GM12864 (cell line): ENCODE measurements around the gene DGKI.

Experiments used
- DNase-seq: peaks from one replicate; pipeline ENCODE4 v3.0.0-alpha.2; 2011; ENCODE audit warnings: low read depth
- H3K4me3 ChIP-seq: 2 replicates; pipeline ENCODE4 v1.5.1; 2011; ENCODE audit warnings: mild to moderate bottlenecking, low read depth, low read length, control low read depth
- TF ChIP-seq, protein P1 (sequence below): IDR thresholded peaks from 2 replicates; pipeline ENCODE4 v1.5.1; 2011; ENCODE audit warnings: low read depth, mild to moderate bottlenecking, moderate library complexity, low read length, control low read depth, inconsistent platforms; ENCODE audit errors: missing control alignments

The DGKI gene

DNA sequence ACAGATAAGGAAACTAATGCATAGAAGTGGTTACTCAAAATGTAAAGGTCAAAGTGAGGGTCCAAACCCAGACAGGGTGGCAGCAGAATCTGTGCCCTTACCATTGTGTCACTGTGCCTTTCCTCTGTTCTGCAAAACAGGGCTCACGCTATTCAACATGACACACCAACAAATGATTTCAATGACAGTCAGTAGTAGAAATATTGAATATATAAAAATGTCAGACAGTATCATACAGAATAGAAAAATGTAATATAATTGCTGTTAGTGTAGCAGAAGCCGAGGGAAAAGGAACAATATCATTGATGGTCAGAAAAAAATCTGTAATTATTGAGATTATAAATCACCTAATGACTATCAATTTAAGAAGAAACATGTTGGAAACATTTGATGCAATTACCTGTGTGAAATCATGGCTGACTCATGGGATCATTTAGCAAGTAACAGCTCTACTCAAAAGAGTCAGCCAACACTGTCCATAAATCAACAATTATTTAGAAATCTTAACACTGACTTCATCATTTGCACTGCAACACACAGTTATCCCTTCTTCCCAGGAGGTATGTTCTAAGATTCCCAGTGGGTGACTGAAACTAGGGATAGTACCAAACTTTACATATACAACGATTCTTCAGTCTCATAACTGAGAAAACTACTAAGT lies 198.7 kb downstream of the DGKI start:
- TF ChIP-seq, protein P1, sequence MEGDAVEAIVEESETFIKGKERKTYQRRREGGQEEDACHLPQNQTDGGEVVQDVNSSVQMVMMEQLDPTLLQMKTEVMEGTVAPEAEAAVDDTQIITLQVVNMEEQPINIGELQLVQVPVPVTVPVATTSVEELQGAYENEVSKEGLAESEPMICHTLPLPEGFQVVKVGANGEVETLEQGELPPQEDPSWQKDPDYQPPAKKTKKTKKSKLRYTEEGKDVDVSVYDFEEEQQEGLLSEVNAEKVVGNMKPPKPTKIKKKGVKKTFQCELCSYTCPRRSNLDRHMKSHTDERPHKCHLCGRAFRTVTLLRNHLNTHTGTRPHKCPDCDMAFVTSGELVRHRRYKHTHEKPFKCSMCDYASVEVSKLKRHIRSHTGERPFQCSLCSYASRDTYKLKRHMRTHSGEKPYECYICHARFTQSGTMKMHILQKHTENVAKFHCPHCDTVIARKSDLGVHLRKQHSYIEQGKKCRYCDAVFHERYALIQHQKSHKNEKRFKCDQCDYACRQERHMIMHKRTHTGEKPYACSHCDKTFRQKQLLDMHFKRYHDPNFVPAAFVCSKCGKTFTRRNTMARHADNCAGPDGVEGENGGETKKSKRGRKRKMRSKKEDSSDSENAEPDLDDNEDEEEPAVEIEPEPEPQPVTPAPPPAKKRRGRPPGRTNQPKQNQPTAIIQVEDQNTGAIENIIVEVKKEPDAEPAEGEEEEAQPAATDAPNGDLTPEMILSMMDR = no peak
- H3K4me3 ChIP-seq = no peak overlapping the region
- no peak for DNase-seq

DNA sequence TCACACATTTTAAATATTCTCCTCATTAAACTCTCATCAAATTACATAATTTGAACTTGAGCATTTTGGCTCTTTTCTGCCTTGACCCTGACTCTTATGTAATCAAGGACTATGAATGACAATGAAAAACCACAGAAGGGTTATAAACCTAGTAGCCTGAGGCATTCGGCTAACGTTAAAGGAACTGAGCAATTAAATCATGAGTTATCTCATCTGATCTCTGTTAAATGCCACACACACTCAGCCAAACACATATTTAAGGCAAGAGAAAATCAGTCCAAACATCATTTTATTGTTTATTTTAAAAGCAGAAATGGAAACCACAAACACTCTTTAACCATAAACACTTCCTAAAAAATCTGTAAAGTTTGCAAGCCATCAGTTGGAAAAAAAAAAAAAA lies 204.3 kb downstream of the DGKI start:
- TF ChIP-seq, protein P1 = no peak
- H3K4me3 ChIP-seq = no peak overlapping the region
- no peak for DNase-seq

DNA sequence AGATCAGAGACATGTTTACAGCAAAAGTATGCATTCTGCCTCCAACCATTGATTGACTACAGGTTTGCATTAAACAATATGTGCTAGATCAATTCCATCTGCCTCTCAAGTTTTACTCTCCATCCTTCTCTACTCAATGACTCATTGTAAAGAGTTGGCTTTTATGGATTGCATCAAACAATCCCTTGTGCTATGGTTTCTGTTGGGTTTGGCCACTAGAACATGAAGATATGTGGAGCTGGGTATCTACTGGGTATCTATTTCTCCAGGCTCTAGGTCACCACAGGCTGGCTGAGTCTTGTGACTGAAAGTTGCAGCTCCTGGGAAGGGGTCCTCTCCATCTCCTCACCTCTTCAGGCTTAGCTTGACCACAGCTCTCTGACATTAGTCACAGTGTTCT lies 204.7 kb downstream of the DGKI start:
- H3K4me3 ChIP-seq = no peak overlapping the region
- no peak for DNase-seq
- TF ChIP-seq, protein P1 = no peak

DNA sequence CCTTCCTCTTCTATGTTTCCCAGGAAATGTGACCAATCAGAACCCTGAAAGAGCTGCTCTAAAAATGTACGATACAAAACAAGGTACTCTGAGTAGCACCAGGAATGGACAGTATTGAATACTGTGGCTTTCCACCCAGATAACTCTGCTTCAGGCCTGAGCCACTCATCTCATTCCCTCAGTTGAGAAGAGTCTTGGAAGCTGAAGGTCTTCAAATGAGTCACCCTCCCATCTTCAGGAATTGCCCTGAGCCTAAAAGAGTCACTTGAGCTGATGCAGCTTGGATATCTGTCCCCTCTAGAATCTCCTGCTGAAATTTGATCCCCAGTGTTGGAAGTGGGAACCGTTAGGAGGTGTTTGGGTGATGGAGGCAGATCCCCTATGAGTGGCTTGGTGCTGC lies 210.4 kb downstream of the DGKI start:
- TF ChIP-seq, protein P1 = no peak
- DNase-seq = no peak

DNA sequence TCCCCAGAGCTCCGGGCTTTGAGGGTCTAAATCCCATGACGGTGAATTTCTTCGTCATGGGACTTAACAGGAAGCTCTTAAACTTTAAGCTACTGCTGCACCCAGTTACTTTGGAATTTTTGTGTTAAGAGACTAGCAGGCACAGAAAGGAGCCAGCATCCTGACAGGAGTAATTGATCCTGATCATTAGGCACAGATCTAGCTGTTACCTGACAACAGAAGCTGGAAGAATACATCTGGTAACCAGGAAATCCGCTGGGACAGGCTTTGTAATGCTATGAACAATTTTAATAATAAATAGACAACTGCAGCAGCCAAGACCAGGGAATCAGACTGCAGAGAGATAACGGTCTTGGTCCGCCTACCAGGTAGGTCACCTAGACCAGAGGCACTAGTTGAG lies 210.9 kb downstream of the DGKI start:
- DNase-seq = no peak
- TF ChIP-seq, protein P1 = no peak
- H3K4me3 ChIP-seq = no peak overlapping the region

More for the DNA sequence above, 210.4 kb downstream of the DGKI start:
- H3K4me3 ChIP-seq = no peak overlapping the region

DNA sequence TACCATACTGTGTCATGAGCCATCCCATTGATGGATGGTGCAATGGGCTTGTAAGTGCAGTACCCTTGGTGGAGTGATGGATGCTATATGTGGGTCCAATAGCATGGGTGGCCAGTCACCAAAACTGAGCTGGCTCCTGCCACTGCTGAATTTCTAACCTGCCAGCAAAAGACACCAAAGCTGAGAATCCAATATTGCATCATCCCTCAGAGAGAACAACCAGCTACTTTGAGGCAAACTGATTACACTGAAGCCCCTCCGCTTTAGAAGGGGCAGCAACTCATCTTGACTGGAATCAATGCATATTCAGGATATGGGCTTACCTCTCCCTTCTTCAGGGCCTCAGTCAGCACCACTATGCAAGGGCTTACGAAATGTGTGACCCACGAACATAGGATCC lies 211.6 kb downstream of the DGKI start:
- no peak overlapping the region for H3K4me3 ChIP-seq
- DNase-seq = no peak
- TF ChIP-seq, protein P1 = no peak

DNA sequence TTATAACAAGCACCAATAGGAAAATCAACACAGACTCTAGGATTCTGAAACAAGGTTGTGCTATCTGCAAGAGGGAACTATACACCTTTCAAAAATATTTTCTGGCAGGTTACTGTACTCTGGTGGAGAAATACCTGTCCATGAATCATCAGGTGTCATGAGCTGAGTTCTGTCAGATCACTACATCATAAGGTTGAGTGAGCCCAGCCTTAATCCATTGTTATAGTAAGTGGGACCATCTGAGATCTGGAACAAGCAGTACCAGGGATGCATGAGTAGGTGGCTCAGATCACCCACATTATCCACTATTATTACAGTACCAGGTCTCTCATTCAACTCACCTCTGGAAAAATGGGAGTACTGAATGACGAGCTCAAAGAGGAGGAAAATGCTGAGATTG lies 212.4 kb downstream of the DGKI start:
- H3K4me3 ChIP-seq = no peak overlapping the region
- no peak for DNase-seq
- TF ChIP-seq, protein P1 = no peak
